ENCODE data around the gene CDK11B. TPM values are rescaled to one million over a fixed set of nuclear protein-coding genes. Genes with fewer than 3 reads are reported as not detected.

CDK11B gene
- total RNA-seq, 1 donor from 2014 or later: 21.1 TPM

GRCh38 chr1:1627261-1627828, 31.5 kb downstream of the CDK11B start:
- H3K27me3 Mint-ChIP-seq (ENCODE audit: low read depth): no peaks in the 10 kb centered on the region
- no peak overlapping the region for H3K27ac Mint-ChIP-seq (ENCODE audit: unreplicated experiment)

GRCh38 chr1:1626207-1627141, 32.3 kb downstream of the CDK11B start:
- Mint-ChIP-seq H3K27me3 (ENCODE audit: low read depth) (no peaks in the 10 kb centered on the region), H3K4me1 (ENCODE audit: low read depth) (peaks cover 2% of the 10 kb centered on the region), H3K36me3 (ENCODE audit: low read depth) (no peaks in the 10 kb centered on the region), H3K4me3 (ENCODE audit: unreplicated experiment) (no peak overlapping the region), H3K27ac (ENCODE audit: unreplicated experiment) (no peak overlapping the region), H3K9me3 (ENCODE audit: low read depth) (no peaks in the 10 kb centered on the region)
- TF ChIP-seq CTCF (IDR thresholded peaks at IDR 0.05): no peak
- DNase-seq (ENCODE audit: low spot score): peak; percentile 91

More at GRCh38 chr1:1627261-1627828, 31.5 kb downstream of the CDK11B start:
- no peak for DNase-seq (ENCODE audit: low spot score)
- no peak overlapping the region for H3K4me3 Mint-ChIP-seq (ENCODE audit: unreplicated experiment)
- no peaks in the 10 kb centered on the region for H3K9me3 Mint-ChIP-seq (ENCODE audit: low read depth)
- H3K36me3 Mint-ChIP-seq (ENCODE audit: low read depth): no peaks in the 10 kb centered on the region
- TF ChIP-seq CTCF (IDR thresholded peaks at IDR 0.05): no peak
- H3K4me1 Mint-ChIP-seq (ENCODE audit: low read depth): no peaks in the 10 kb centered on the region

- DNase-seq (ENCODE audit: low spot score): no peak
- peaks cover 2% of the 10 kb centered on the region for H3K4me1 Mint-ChIP-seq (ENCODE audit: low read depth)
- no peak for TF ChIP-seq CTCF (IDR thresholded peaks at IDR 0.05)
- no peak overlapping the region for H3K4me3 Mint-ChIP-seq (ENCODE audit: unreplicated experiment)
- H3K27me3 Mint-ChIP-seq (ENCODE audit: low read depth): no peaks in the 10 kb centered on the region
- H3K36me3 Mint-ChIP-seq (ENCODE audit: low read depth): no peaks in the 10 kb centered on the region
- no peaks in the 10 kb centered on the region for H3K9me3 Mint-ChIP-seq (ENCODE audit: low read depth)
- no peak overlapping the region for H3K27ac Mint-ChIP-seq (ENCODE audit: unreplicated experiment)
These were observed 33.0 kb downstream of the CDK11B start for GRCh38 chr1:1625824-1626206.

GRCh38 chr1:1625404-1625775, 33.4 kb downstream of the CDK11B start:
- DNase-seq (ENCODE audit: low spot score): peak; percentile 92
- Mint-ChIP-seq H3K4me3 (ENCODE audit: unreplicated experiment) (no peak overlapping the region), H3K4me1 (ENCODE audit: low read depth) (peaks cover 2% of the 10 kb centered on the region), H3K27me3 (ENCODE audit: low read depth) (no peaks in the 10 kb centered on the region), H3K36me3 (ENCODE audit: low read depth) (no peaks in the 10 kb centered on the region), H3K9me3 (ENCODE audit: low read depth) (no peaks in the 10 kb centered on the region), H3K27ac (ENCODE audit: unreplicated experiment) (no peak overlapping the region)
- TF ChIP-seq CTCF (IDR thresholded peaks at IDR 0.05): no peak

- no peak for DNase-seq (ENCODE audit: low spot score)
These were observed 34.1 kb downstream of the CDK11B start for GRCh38 chr1:1624443-1625403.

More at GRCh38 chr1:1624443-1625403, 34.1 kb downstream of the CDK11B start:
- H3K9me3 Mint-ChIP-seq (ENCODE audit: low read depth): no peaks in the 10 kb centered on the region
- H3K27ac Mint-ChIP-seq (ENCODE audit: unreplicated experiment): no peak overlapping the region
- no peak for TF ChIP-seq CTCF (IDR thresholded peaks at IDR 0.05)
- H3K4me1 Mint-ChIP-seq (ENCODE audit: low read depth): peaks cover 2% of the 10 kb centered on the region
- H3K27me3 Mint-ChIP-seq (ENCODE audit: low read depth): no peaks in the 10 kb centered on the region
- no peaks in the 10 kb centered on the region for H3K36me3 Mint-ChIP-seq (ENCODE audit: low read depth)
- H3K4me3 Mint-ChIP-seq (ENCODE audit: unreplicated experiment): no peak overlapping the region

Data from chondrocyte (in vitro differentiated cells).